HEK293 (cell line): Measurements from ENCODE around the gene TP53I3.
"Not testable (repeated sequence)": the region's sequence is repeated elsewhere in the genome, so short reads cannot be mapped to it uniquely, and the experiment has no call there.

ENCODE experiments used
- CTCF ChIA-PET: fragments of 350-600 bp; formaldehyde crosslinking; extraction: SDS; loops from one replicate; lab custom pipeline; 2021; ENCODE audit warnings: antibody characterized with exemption; lab: Yijun Ruan, JAX
- POLR2A ChIA-PET: fragments of 300-600 bp; formaldehyde crosslinking; extraction: SDS; loops from one replicate; lab custom pipeline; 2020; ENCODE audit warnings: antibody characterized with exemption, inconsistent platforms; lab: Yijun Ruan, JAX
- H3K27ac ChIP-seq: fragments of 200-500 bp; sonication (Bioruptor generic); 2 replicates; pipeline ENCODE4 v1.5.1; 2014; ENCODE audit warnings: low read depth, low read length, control low read depth, inconsistent platforms; ENCODE audit errors: extremely low read depth
- H3K36me3 ChIP-seq, 2 experiments: fragments of 200-500 bp in 1 of 2; sonication (Bioruptor generic) in 1 of 2; 1 replicate in 1 of 2; 2 replicates in 1 of 2; pipeline ENCODE4 v1.5.1; 2014 to 2017; ENCODE audit warnings: inconsistent platforms in 2 of 2, low read length in 2 of 2; ENCODE audit not compliant: control insufficient read depth in 2 of 2, insufficient read depth in 1 of 2
- H3K4me1 ChIP-seq: fragments of 200-500 bp; sonication (Bioruptor generic); 2 replicates; pipeline ENCODE4 v1.5.1; 2014; ENCODE audit warnings: mild to moderate bottlenecking, low read length, inconsistent platforms; ENCODE audit not compliant: control insufficient read depth, insufficient read depth
- H3K4me3 ChIP-seq: 2 replicates; pipeline ENCODE4 v1.5.1; 2011; ENCODE audit warnings: low read depth, mild to moderate bottlenecking, control low read depth, low read length, moderate library complexity
- H3K9me3 ChIP-seq: fragments of 200-500 bp; sonication (Bioruptor generic); 2 replicates; pipeline ENCODE4 v1.5.1; 2014; ENCODE audit warnings: low read depth, low read length, inconsistent platforms; ENCODE audit not compliant: control insufficient read depth, insufficient read depth
- PRDM10 ChIP-seq: fragments of 450-650 bp; formaldehyde crosslinking; IDR thresholded peaks from 2 replicates; pipeline ENCODE4 v1.5.1; 2016; ENCODE audit warnings: missing biosample characterization, missing genetic modification characterization
- PRDM2 ChIP-seq: fragments of 450-650 bp; formaldehyde crosslinking; IDR thresholded peaks from 2 replicates; pipeline ENCODE4 v1.5.1; 2016; ENCODE audit warnings: missing biosample characterization, missing genetic modification characterization, borderline replicate concordance
- ZBTB10 ChIP-seq: fragments of 450-650 bp; formaldehyde crosslinking; IDR thresholded peaks from 2 replicates; pipeline ENCODE4 v1.5.1; 2016; ENCODE audit warnings: missing biosample characterization, missing genetic modification characterization
- ZNF148 ChIP-seq: fragments of 450-650 bp; formaldehyde crosslinking; IDR thresholded peaks from 2 replicates; pipeline ENCODE4 v1.5.0; 2017; ENCODE audit warnings: missing biosample characterization, missing genetic modification characterization, borderline replicate concordance
- ZNF274 ChIP-seq, 2 experiments: fragments of 200-500 bp in 1 of 2; fragments of 450-650 bp in 1 of 2; sonication (Bioruptor generic) in 1 of 2; formaldehyde crosslinking in 1 of 2; IDR thresholded peaks; 2 replicates each; pipeline versions ENCODE4 v1.5.1 to v1.6.1; 2014 to 2016; ENCODE audit warnings: borderline replicate concordance in 1 of 2, inconsistent platforms in 1 of 2, low read length in 1 of 2, missing biosample characterization in 1 of 2, missing genetic modification characterization in 1 of 2
- ZNF529 ChIP-seq: fragments of 450-650 bp; formaldehyde crosslinking; IDR thresholded peaks from 2 replicates; pipeline ENCODE4 v1.5.1; 2017; ENCODE audit warnings: missing genetic modification characterization, missing biosample characterization; ENCODE audit not compliant: insufficient replicate concordance
- ZSCAN23 ChIP-seq: fragments of 450-650 bp; formaldehyde crosslinking; IDR thresholded peaks from 2 replicates; pipeline ENCODE4 v1.5.1; 2016; ENCODE audit warnings: missing biosample characterization, missing genetic modification characterization
- ZXDB ChIP-seq: fragments of 450-650 bp; formaldehyde crosslinking; IDR thresholded peaks from 2 replicates; pipeline ENCODE4 v1.5.1; 2016; ENCODE audit warnings: missing biosample characterization, missing genetic modification characterization
- TF ChIP-seq, protein P1 (sequence below): fragments of 450-650 bp; formaldehyde crosslinking; IDR thresholded peaks from 2 replicates; pipeline ENCODE4 v1.5.1; 2017; ENCODE audit warnings: missing biosample characterization, missing genetic modification characterization

The TP53I3 gene

GRCh38 chr2:24111407-24111901 lies 26.8 kb upstream of the TP53I3 start:
- Histone ChIP-seq H3K36me3 (no peaks in the 10 kb centered on the region), H3K27ac (no peak overlapping the region), H3K4me3 (no peak overlapping the region), H3K9me3 (no peaks in the 10 kb centered on the region), H3K4me1 (no peaks in the 10 kb centered on the region)
- TF ChIP-seq ZNF274 (IDR thresholded peaks at IDR 0.05; ENCODE audit: low read length) (no peak), ZNF274 (tag by site-specific recombination; IDR thresholded peaks at IDR 0.05; ENCODE audit: borderline replicate concordance) (no peak), ZNF529 (tag by site-specific recombination) (no peak), ZXDB (no peak), ZBTB10 (tag by site-specific recombination) (no peak), ZNF148 (tag by site-specific recombination) (no peak), PRDM2 (tag by site-specific recombination) (no peak)
- TF ChIP-seq, protein P1, sequence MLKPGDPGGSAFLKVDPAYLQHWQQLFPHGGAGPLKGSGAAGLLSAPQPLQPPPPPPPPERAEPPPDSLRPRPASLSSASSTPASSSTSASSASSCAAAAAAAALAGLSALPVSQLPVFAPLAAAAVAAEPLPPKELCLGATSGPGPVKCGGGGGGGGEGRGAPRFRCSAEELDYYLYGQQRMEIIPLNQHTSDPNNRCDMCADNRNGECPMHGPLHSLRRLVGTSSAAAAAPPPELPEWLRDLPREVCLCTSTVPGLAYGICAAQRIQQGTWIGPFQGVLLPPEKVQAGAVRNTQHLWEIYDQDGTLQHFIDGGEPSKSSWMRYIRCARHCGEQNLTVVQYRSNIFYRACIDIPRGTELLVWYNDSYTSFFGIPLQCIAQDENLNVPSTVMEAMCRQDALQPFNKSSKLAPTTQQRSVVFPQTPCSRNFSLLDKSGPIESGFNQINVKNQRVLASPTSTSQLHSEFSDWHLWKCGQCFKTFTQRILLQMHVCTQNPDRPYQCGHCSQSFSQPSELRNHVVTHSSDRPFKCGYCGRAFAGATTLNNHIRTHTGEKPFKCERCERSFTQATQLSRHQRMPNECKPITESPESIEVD: no peak
- POLR2A ChIA-PET: interaction anchor here (0.6 kb wide), 1 partner anchor 87 kb away, joined by 4 read pairs; no protein-coding TSS in a partner anchor
- CTCF ChIA-PET: interaction anchor here (0.6 to 2.0 kb wide), 3 partner anchors 26 to 212 kb away, joined by 3 to 8 read pairs (median 6); partner anchors contain the start of genes ATAD2B and TP53I3

DNA sequence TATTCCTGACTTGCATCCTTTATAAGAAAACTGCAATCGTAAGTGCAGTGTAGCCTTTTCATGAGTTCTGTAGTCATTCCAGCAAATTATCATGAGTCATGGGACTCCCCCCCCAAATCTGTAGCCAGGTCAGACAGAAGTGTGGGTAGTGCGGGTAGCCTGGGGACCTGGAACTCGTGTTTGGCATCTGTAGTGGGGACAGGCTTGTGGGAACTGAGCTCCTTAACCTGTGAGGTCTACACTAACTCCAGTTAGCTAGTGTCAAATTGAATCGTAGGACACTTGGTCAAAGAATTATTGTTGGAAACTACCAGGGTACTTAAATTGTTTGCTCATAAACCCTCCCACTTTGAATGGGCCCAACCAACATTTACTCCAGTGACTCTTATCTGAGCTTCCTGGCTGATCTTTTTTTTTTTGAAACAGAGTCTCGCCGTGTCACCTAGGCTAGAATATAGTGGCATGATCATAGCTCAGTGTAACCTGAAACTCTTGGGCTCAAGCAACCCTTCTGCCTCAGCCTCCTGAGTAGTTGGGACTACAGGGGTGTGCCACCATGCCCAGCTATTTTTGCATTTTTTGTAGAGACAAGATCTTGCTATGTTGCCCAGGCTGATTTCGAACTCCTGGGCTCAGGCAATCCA lies 26.1 kb upstream of the TP53I3 start:
- CTCF ChIA-PET: interaction anchor here (0.9 to 2.0 kb wide), 2 partner anchors 9 to 26 kb away, joined by 5 to 8 read pairs; partner anchors contain the start of gene TP53I3
- TF ChIP-seq PRDM10 (0 out of 2 replicates have a peak, but pooled peaks have one; percentile 24), ZSCAN23 (no peak)
- TF ChIP-seq, all 188 proteins: peak for 1
- H3K27ac ChIP-seq: no peak overlapping the region

GRCh38 chr2:24109431-24109830 lies 24.8 kb upstream of the TP53I3 start:
- H3K36me3 ChIP-seq, H3K4me3 ChIP-seq, H3K27ac ChIP-seq, H3K4me1 ChIP-seq, POLR2A ChIA-PET, CTCF ChIA-PET, H3K9me3 ChIP-seq: not testable (repeated sequence)

More for the DNA sequence above, 26.1 kb upstream of the TP53I3 start:
- Histone ChIP-seq H3K36me3 (no peaks in the 10 kb centered on the region), H3K4me3 (no peak overlapping the region), H3K4me1 (no peaks in the 10 kb centered on the region), H3K9me3 (no peaks in the 10 kb centered on the region)
- POLR2A ChIA-PET: no interaction called here
